Fibroblast of the aortic adventitia (primary cell): Measurements from ENCODE around the gene PVR. TPM values are rescaled to one million over a fixed set of nuclear protein-coding genes. Genes with fewer than 3 reads are reported as not detected.

ENCODE experiments used
- DNase-seq: peaks from one replicate; pipeline ENCODE4 v3.0.0-alpha.2; 2010; ENCODE audit warnings: low read depth
- H3K4me3 ChIP-seq: 2 replicates; pipeline ENCODE4 v1.5.1; 2011; ENCODE audit warnings: low read depth, mild to moderate bottlenecking, control low read depth, low read length, moderate library complexity
- total RNA-seq: library from RNA; depleted of rRNA; stranded (reverse); fragments of >200 nt; gene quantifications from 2 replicates; pipeline ENCODE4 v1.2.3, GENCODE V29; 2012; ENCODE audit warnings: low replicate concordance
- TF ChIP-seq, protein P1 (sequence below): IDR thresholded peaks from 2 replicates; pipeline ENCODE4 v1.5.1; 2011; ENCODE audit warnings: mild to moderate bottlenecking, low read length, control low read depth, inconsistent platforms; ENCODE audit not compliant: insufficient read depth

Gene PVR
- total RNA-seq, 1 donor = 31.5 TPM

DNA sequence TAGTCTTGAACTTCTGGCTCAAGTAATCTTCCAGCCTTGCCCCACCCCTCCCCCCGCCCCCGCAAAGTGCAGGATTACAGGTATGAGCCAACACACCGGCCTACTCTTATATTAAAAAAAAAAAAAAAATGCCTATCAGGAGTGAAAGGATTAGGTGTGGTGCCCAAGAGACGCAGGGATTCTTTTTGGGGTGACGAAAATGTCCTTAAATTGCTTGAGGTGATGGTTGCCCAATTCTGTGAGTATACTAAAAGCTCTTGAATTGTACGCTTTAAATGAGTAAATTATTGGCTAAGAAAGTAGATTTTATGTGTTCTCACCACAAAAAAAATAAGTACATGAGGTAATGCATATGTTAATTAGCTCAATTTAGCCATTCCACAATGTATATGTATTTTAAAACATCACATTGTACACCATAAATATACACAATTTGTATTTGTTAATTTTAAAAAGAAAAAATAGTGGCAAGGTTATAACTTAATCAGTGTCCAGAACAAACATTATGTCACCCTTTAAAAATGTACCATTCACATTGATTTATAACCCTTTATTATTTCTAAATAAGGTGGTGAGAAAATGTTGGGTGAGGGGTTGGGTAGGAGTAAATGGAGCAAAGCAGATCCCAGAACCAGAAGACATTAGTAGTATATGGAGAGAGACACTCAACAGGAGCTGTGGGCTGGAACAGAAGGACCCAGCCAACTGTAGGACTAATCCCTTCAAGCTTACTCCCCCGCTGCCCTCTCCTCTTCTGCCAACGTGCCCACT is 26.4 kb upstream of the PVR start:
- no peak overlapping the region for H3K4me3 ChIP-seq
- TF ChIP-seq, protein P1, sequence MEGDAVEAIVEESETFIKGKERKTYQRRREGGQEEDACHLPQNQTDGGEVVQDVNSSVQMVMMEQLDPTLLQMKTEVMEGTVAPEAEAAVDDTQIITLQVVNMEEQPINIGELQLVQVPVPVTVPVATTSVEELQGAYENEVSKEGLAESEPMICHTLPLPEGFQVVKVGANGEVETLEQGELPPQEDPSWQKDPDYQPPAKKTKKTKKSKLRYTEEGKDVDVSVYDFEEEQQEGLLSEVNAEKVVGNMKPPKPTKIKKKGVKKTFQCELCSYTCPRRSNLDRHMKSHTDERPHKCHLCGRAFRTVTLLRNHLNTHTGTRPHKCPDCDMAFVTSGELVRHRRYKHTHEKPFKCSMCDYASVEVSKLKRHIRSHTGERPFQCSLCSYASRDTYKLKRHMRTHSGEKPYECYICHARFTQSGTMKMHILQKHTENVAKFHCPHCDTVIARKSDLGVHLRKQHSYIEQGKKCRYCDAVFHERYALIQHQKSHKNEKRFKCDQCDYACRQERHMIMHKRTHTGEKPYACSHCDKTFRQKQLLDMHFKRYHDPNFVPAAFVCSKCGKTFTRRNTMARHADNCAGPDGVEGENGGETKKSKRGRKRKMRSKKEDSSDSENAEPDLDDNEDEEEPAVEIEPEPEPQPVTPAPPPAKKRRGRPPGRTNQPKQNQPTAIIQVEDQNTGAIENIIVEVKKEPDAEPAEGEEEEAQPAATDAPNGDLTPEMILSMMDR = no peak
- DNase-seq = no peak

DNA sequence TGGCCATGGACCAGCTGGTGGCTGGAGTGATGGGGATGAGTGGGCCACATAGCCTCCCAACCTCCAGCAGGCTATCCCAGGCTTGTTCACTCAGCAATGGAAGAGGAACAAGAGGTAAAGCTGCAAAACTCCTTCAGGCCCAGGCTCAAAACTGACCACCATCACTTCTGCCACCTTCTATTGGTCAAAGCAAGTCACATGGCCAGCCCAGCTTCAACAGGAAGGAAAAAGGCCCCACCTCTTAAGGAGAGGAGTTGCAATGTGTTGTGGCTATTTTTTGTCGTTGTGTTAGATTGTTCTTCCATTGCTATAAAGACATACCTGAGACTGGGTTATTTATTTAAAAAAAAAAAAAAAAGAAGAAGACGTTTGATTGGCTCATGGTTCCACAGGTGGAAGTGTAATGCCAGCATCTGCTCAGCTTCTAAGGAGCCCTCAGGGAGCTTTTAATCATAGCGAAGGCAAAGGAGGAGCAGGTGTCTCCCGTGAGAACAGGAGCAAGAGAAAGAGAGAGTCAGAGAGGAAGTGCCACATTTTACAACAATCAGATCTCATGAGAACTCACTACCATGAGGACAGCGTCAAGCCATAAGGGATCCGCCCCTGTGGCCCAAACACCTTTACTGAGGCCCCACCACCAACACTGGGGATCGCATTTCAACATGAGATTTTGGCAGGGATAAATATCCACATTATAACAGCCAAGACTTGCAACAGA is 24.9 kb upstream of the PVR start:
- no peak for DNase-seq
- TF ChIP-seq, protein P1 = no peak
- H3K4me3 ChIP-seq = no peak overlapping the region

DNA sequence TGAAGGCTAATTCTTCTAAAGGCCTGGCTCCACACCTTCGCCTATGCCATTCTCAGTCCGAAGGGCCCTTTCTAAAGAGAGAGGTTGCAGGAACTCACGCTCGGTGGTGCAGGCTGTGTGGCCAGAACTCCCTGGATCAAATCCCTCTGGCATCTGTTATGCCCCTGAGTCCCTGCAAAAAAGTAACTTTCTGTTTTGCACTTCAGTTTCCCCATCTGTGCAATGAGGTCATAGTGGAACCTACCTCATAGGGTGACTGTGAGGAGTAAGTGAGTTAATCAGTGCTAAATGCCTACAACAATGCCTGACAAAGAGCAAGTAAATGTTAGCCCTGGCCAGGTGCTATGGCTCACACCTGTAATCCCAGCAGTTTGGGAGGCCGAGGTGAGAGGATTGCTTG is 23.0 kb upstream of the PVR start:
- TF ChIP-seq, protein P1 = no peak
- no peak for DNase-seq
- no peak overlapping the region for H3K4me3 ChIP-seq

DNA sequence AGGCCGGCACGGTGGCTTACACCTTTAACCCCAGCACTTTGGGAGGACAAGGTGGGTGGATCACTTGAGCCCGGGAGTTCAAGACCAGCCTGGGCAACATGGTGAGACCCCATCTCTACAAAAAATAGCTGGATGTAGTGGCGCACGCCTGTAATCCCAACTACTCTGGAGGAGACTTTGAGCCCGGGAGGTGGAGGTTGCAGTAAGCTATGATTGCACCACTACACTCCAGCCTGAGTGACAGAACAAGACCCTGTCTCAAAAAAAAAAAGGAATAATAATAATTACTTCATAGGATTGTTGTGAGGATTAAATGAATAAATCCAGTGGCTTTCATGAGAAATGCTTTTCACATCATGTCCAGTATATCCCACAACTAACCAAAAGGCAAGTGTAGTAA is 22.3 kb upstream of the PVR start:
- no peak overlapping the region for H3K4me3 ChIP-seq
- no peak for DNase-seq
- TF ChIP-seq, protein P1 = no peak

GRCh38 chr19:44623080-44623479 is 20.6 kb upstream of the PVR start:
- TF ChIP-seq, protein P1 = no peak
- peak; percentile 31 for DNase-seq
- H3K4me3 ChIP-seq = no peak overlapping the region

- no peak for DNase-seq
- no peak overlapping the region for H3K4me3 ChIP-seq
- TF ChIP-seq, protein P1 = no peak
Measured at GRCh38 chr19:44623626-44624025, 20.1 kb upstream of the PVR start.
